ENCODE measurements around the gene ITLN2. TPM values are rescaled to one million over a fixed set of nuclear protein-coding genes. Genes with fewer than 3 reads are reported as not detected.
"Not testable (repeated sequence)": the region's sequence is repeated elsewhere in the genome, so short reads cannot be mapped to it uniquely, and the experiment has no call there.

Gene ITLN2
- total and polyA plus RNA-seq, 10 of the 15 experiments (the other 5 are each of a cell fraction or from before 2014, with no cell fraction given) = not detected

- TF ChIP-seq ATF3 (IDR thresholded peaks at IDR 0.05; ENCODE audit: borderline replicate concordance, extremely low read depth, low read depth, low read length) (no peak), NFYA (IDR thresholded peaks at IDR 0.05; ENCODE audit: borderline replicate concordance, low read depth, low read length) (no peak), RAD51 (IDR thresholded peaks at IDR 0.05) (no peak)
These were observed 18.9 kb downstream of the ITLN2 start (continued) for GRCh38 chr1:160935527-160936258.

- 87% methylated on average over 24 of the region's 31 CpGs for WGBS (ENCODE audit: insufficient coverage, insufficient replicate concordance, low lambda C conversion rate, missing lambda C conversion rate)
- RAD21 ChIA-PET (ENCODE audit: unreplicated experiment) = not testable (repeated sequence)
These were observed 21.3 kb downstream of the ITLN2 start for GRCh38 chr1:160933305-160933704.

More at GRCh38 chr1:160933305-160933704, 21.3 kb downstream of the ITLN2 start:
- H3K27ac ChIP-seq (ENCODE audit: control insufficient read depth, insufficient read depth); H3K9ac ChIP-seq (ENCODE audit: control insufficient read depth, insufficient read depth, low read length); H3K4me1 ChIP-seq (ENCODE audit: control insufficient read depth, insufficient read depth, low read length); H3K79me2 ChIP-seq (ENCODE audit: control insufficient read depth, insufficient read depth, low read length); CTCF ChIA-PET; DNase-seq (ENCODE audit: low read depth, low spot score); H3K9me3 ChIP-seq (replicated peaks; ENCODE audit: control insufficient read depth, insufficient read depth, low read length); H3K4me2 ChIP-seq (ENCODE audit: control insufficient read depth, insufficient read depth); H4K20me1 ChIP-seq (ENCODE audit: control insufficient read depth, insufficient read depth); BruUV-seq (replicated peaks); SMC1A ChIA-PET (ENCODE audit: uncharacterized antibody, unreplicated experiment); FAIRE-seq; H3K36me3 ChIP-seq (ENCODE audit: control insufficient read depth in 2 of 2, insufficient read depth in 2 of 2, low read length in 1 of 2); H2AFZ ChIP-seq (ENCODE audit: control insufficient read depth, low read depth, low read length); H3K27me3 ChIP-seq (replicated peaks in 1 of 2; ENCODE audit: control insufficient read depth in 2 of 2, insufficient read depth in 2 of 2, low read length in 1 of 2); ATAC-seq; POLR2A ChIA-PET; H3K4me3 ChIP-seq; intact Hi-C loops (cut with micrococcal nuclease; ENCODE audit: unreplicated experiment); in situ Hi-C loops (cut with MboI): not testable (repeated sequence)
